NCI-H446 (cell line): ENCODE results near the gene SNX25.

Experiments used
- DNase-seq, 2 experiments: peaks; one replicate each; lab custom pipeline; 2025; lab: John Stamatoyannopoulos, UW

The SNX25 gene

GRCh38 chr4:185263419-185263818, 54.0 kb downstream of the SNX25 start:
- DNase-seq = no peak

DNA sequence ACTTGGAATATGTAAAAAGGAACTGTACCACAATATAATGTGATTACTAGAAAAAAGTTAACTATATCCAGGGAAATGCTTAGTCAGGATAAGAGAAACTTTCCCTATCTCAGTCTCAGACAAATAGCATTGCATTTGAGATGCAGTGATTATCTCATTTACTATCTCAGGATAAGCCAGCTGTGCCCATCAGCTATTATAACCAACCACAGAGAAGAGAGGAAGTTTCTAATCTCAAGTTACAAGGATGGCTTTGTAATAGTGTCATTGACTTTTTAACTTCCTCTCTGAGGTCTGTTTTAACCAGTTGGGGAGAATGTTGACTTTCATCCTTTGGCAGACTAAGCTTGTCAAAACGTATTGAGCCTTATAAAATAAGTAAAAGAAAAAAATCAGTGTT, 56.5 kb downstream of the SNX25 start:
- no peak for DNase-seq

GRCh38 chr4:185269286-185269685, 59.9 kb downstream of the SNX25 start:
- no peak for DNase-seq

DNA sequence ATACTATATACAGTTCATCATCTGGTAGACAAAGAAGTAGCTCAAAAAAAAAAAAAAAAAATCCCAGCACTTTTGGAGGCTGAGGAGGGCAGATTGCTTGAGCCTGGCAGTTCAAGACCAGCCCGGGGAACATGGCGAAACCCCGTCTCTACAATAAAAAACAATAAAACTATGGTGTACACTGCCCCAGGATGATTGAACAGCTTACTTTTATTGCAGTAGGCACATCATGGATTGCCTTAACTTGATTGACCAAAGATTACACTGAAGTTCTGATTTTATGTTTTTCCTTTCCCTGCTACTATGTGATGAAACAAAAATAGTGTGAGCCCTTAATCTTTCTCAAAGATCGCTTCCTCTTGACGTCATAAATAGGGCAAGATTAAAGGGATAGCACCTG, 60.6 kb downstream of the SNX25 start:
- DNase-seq = no peak

DNA sequence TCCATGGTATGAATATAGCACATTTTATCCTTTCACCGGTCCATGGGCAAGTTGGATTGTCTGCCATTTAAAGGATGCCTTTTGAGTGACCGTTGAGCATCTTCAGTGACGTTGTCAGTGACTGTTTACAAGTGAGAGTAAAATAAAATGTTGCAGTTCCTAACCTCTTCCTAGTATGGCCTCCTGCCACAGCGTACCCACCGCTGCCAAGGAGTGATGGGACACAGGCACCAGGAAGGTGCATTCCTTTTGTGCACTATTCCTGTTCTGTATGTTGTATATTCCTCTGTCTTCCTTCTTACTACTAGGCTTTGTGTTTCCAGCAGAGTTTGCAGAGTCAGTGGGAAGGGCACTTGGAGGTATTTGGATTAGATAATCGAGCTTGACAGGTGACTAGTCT, 61.5 kb downstream of the SNX25 start:
- no peak for DNase-seq

DNA sequence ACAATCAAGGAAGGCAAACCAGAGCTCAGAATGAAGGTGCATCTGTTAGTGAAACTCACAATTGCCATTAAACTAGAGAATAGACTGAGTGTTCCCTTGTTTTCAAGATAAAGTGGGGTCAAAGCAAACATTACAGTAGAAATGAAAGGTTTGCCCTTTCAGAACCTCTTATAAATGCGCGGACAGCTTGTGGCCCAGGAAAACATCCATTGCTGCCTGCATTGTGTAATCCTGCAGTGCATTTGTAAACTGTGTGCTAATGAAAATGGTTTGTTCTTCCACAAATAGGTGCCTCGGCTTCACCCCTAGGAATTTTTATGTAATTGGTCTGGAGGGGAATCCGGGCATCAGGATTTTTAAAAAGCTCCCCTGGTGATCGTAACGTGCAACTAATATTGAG, 62.8 kb downstream of the SNX25 start:
- DNase-seq = no peak

GRCh38 chr4:185275501-185275900, 66.1 kb downstream of the SNX25 start:
- DNase-seq = no peak

DNA sequence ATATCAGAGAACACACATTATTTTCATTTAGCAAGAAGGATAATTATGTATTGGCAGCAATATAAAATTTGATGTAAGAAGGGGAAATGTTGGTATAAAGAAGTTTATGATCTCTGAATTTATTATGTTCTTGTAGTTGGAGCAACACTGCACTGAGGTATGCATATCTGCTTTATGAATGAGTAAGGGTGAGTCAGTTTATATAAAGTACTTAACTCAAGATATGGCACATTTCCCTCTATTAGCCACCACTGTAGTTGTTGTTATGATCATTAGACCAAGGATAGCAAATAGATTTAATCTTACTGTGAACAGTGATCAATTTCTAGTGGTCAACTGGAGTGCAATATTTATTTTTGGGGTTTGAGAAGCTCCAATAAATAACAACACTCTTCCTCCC, 66.6 kb downstream of the SNX25 start:
- no peak for DNase-seq

DNA sequence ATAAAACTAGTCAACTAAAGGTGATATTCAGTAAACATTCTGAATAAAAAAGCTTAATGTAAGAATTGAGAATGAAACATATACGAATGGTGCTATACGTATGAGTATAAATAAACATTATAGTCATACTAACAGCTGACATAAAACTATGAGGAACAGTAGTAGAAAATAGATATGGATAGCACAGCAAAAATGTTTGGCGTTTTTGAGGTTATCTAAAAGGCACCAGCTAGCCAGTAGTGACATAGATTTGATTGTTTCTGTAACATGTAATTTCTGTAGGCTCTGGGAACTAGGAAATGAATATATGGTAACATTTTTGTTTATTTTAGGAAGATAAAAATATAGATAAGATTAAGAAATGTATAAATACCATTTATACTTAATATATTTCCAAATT, 69.3 kb downstream of the SNX25 start:
- no peak for DNase-seq

GRCh38 chr4:185280608-185281007, 71.2 kb downstream of the SNX25 start:
- DNase-seq = no peak

- no peak for DNase-seq
These were observed 73.6 kb downstream of the SNX25 start for GRCh38 chr4:185282968-185283367.

DNA sequence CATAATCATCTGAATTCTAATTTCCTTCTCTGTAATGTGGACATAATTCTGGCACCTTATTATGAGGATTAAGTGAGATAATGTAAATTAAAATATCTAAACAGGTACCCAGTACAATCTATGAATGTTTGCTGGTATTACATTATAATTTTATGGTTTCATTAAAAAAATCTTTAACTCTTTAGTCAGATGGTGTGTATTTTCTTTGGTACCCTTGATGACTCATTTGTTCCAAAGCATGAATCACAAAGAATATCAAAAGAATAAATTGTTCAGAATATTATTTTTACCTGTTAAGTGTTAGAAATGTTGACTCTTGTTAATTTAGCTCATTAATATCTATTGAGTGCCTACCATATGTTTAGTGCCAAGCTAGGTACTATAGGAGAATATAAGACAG, 74.3 kb downstream of the SNX25 start:
- DNase-seq = no peak

- DNase-seq = no peak
These were observed 76.4 kb downstream of the SNX25 start for GRCh38 chr4:185285632-185286393.

- no peak for DNase-seq
These were observed 77.2 kb downstream of the SNX25 start for GRCh38 chr4:185286571-185286970.

GRCh38 chr4:185287031-185287430, 77.6 kb downstream of the SNX25 start:
- no peak for DNase-seq

DNA sequence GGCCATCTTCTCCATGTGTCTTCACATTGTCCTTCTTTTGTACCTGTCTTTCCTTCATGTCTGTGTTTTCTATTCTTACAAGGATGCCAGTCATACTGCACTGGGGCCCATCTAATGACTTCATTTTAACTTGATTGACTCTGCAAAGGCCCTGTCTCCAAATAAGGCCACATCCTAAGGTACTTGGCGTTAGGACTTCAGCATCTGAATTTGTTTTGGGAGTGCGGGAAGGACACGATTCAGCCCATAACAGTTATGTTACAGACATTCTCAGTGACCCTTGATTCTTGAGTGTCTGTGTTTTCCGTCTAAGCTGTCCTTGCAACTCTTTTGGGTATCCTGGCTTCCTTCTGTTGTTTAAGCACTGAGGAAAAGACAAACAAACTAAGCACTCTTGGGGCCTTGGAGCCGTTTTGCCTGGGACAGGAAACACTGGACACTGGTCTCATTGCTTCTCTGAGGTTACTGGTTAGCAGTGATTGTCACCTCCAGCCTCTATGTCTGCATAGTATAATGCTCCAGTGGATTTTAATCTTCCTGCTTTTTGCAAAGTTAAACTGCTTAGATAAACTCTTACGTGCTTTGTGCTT, 80.7 kb downstream of the SNX25 start:
- no peak for DNase-seq

- no peak for DNase-seq
These were observed 81.3 kb downstream of the SNX25 start for GRCh38 chr4:185290656-185291055.

GRCh38 chr4:185293202-185293601, 83.8 kb downstream of the SNX25 start:
- DNase-seq = no peak

- DNase-seq = no peak
These were observed 87.5 kb downstream of the SNX25 start for GRCh38 chr4:185296665-185297460.

- no peak for DNase-seq
These were observed 89.5 kb downstream of the SNX25 start for GRCh38 chr4:185298728-185299430.

- DNase-seq = no peak
These were observed 95.1 kb downstream of the SNX25 start for GRCh38 chr4:185304541-185304940.

DNA sequence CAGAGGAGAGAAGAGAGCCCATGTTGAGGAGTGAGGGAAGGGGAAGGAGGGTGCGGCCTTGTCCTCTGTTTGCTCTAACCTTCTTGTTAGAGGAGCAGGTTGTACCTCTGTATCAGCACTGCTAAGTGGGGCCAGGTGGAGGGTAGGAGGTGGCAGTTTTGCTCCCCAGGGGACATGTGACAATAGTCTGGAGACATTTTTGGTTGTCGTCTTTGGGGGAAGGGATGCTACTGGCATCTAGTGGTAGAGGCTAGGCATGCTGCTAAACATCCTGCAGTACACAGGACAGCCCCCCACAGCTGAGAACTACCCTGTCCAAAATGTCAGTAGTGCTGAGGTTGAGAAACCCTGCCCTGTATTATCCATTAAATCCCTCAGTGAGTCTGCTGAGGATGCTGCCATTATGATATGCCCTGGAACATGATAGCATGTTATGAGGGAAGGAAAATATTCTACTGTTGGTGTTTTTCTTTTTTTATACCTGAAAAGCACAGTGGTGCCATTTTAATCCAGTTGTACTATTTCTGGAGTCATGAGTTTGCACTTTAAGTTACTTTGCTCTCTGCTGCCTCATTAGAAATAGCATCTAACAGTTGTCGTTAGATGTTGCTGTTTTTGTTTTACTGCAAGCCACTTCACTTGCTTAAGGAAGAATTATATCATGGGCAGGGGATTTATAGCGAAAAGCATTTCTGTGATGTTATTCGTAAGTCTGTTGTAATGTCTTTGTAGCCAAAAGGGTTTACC, 95.7 kb downstream of the SNX25 start:
- no peak for DNase-seq
